ENCODE measurements around the gene COL11A2. TPM values are rescaled to one million over a fixed set of nuclear protein-coding genes. Genes with fewer than 3 reads are reported as not detected.
A peak's percentile ranks its signal among the peaks of the same experiment; 100 is the strongest.

COL11A2 gene
- polyA plus RNA-seq, 1 donor from 2014 or later: 9.8 TPM

DNA sequence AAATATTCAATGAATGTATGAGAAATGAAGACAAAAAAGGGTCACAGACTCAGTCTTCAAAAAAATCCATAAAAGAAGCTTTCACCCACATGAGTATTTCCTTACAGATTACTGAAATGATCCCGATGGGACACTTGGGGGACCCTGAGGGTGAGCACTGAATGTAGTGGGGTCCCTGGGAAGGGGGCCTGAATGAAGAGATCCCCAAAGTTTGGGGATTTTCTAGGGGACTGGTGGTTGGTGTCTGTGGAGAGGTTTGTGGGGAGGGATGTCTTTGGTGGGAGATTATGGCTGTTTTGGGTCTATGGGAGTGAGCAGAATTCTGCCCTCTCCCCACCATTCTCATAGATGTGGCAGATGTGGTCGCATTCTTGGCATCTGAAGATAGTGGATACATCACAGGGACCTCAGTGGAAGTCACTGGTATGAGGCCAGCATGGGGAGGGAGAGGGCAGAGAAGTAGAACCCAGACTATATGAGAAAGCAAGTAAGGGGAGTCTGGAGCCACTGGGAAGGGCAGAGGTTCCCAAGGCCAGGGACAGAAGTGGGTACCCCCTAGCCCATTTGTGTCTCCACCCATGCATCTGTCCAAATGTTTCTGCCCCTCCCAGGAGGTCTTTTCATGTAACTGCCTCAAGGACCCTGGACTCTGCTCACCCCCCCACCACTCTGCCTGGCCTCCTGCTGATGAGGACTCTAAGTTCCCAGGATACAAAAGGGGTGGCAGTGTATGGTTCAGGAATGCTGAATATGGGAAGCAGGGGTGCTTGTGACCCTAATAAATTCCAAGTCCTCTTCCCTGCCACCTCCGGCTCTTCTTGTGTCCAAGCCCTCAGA lies 14.0 kb upstream of the COL11A2 start:
- H3K9me2 ChIP-seq (ENCODE audit: insufficient read depth, low read length): no peaks in the 10 kb centered on the region
- no peaks in the 10 kb centered on the region for H3K9me3 ChIP-seq (ENCODE audit: low read length)
- H3K36me3 ChIP-seq (ENCODE audit: insufficient read depth, low read length): peaks cover 12% of the 10 kb centered on the region
- TF ChIP-seq, protein P1, sequence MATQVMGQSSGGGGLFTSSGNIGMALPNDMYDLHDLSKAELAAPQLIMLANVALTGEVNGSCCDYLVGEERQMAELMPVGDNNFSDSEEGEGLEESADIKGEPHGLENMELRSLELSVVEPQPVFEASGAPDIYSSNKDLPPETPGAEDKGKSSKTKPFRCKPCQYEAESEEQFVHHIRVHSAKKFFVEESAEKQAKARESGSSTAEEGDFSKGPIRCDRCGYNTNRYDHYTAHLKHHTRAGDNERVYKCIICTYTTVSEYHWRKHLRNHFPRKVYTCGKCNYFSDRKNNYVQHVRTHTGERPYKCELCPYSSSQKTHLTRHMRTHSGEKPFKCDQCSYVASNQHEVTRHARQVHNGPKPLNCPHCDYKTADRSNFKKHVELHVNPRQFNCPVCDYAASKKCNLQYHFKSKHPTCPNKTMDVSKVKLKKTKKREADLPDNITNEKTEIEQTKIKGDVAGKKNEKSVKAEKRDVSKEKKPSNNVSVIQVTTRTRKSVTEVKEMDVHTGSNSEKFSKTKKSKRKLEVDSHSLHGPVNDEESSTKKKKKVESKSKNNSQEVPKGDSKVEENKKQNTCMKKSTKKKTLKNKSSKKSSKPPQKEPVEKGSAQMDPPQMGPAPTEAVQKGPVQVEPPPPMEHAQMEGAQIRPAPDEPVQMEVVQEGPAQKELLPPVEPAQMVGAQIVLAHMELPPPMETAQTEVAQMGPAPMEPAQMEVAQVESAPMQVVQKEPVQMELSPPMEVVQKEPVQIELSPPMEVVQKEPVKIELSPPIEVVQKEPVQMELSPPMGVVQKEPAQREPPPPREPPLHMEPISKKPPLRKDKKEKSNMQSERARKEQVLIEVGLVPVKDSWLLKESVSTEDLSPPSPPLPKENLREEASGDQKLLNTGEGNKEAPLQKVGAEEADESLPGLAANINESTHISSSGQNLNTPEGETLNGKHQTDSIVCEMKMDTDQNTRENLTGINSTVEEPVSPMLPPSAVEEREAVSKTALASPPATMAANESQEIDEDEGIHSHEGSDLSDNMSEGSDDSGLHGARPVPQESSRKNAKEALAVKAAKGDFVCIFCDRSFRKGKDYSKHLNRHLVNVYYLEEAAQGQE (IDR thresholded peaks at IDR 0.05; ENCODE audit: borderline replicate concordance): peak; percentile 15
- no peak for TF ChIP-seq SMC3 (conservative IDR thresholded peaks at IDR 0.05; ENCODE audit: poor library complexity)
- H3K27ac ChIP-seq (ENCODE audit: low read length): peak overlapping the region; percentile 96
- H3K4me2 ChIP-seq (ENCODE audit: low read length): no peak overlapping the region
- H3K9ac ChIP-seq (ENCODE audit: low read length): peak overlapping the region; percentile 99
- H2AFZ ChIP-seq (ENCODE audit: low read depth, low read length): no peak overlapping the region
- H3F3A ChIP-seq (ENCODE audit: insufficient read depth, low read length, poor library complexity, severe bottlenecking): no peaks in the 10 kb centered on the region
- peak overlapping the region; percentile 94 for H3K4me3 ChIP-seq (ENCODE audit: low read length)
- no peaks in the 10 kb centered on the region for H3K27me3 ChIP-seq (ENCODE audit: insufficient read depth, low read depth, low read length)
- no peaks in the 10 kb centered on the region for H4K20me1 ChIP-seq (ENCODE audit: insufficient read depth)
- H3K79me2 ChIP-seq (replicated peaks; ENCODE audit: insufficient read depth, low read length): peaks cover 41% of the 10 kb centered on the region

DNA sequence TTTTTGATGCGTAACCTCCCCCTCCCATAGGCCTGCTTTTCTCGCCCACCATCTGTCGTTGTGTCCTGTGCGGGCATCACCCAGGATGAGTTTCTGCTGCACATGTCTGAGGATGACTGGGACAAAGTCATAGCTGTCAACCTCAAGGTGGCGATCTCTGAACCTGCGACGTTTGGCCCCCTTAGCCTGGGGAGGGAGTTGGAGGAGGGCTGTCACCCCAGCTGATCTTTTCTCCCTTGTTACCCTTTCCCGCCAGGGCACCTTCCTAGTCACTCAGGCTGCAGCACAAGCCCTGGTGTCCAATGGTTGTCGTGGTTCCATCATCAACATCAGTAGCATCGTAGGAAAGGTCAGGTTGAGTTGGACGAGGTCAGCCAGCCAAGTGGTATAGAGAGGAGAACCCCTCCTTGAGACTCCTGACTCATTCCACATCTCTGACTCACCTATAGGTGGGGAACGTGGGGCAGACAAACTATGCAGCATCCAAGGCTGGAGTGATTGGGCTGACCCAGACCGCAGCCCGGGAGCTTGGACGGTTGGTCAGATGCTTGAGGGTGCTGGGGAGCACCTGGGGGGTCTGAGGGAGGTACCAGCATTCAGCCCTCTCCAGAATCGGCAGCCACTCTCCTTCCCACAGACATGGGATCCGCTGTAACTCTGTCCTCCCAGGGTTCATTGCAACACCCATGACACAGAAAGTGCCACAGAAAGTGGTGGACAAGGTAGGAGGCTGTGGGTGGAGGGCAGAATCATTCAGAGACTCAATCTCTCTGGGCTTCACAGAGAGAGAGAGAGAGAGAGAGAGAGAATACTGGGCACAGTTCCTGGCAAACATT lies 13.1 kb upstream of the COL11A2 start:
- no peaks in the 10 kb centered on the region for H3K9me2 ChIP-seq (ENCODE audit: insufficient read depth, low read length)
- H3K36me3 ChIP-seq (ENCODE audit: insufficient read depth, low read length): peaks cover 12% of the 10 kb centered on the region
- no peak overlapping the region for H2AFZ ChIP-seq (ENCODE audit: low read depth, low read length)
- H3K79me2 ChIP-seq (replicated peaks; ENCODE audit: insufficient read depth, low read length): peaks cover 46% of the 10 kb centered on the region
- H3K27ac ChIP-seq (ENCODE audit: low read length): peak overlapping the region; percentile 71
- no peaks in the 10 kb centered on the region for H3K27me3 ChIP-seq (ENCODE audit: insufficient read depth, low read depth, low read length)
- TF ChIP-seq, protein P1 (IDR thresholded peaks at IDR 0.05; ENCODE audit: borderline replicate concordance): no peak
- TF ChIP-seq, protein P2, sequence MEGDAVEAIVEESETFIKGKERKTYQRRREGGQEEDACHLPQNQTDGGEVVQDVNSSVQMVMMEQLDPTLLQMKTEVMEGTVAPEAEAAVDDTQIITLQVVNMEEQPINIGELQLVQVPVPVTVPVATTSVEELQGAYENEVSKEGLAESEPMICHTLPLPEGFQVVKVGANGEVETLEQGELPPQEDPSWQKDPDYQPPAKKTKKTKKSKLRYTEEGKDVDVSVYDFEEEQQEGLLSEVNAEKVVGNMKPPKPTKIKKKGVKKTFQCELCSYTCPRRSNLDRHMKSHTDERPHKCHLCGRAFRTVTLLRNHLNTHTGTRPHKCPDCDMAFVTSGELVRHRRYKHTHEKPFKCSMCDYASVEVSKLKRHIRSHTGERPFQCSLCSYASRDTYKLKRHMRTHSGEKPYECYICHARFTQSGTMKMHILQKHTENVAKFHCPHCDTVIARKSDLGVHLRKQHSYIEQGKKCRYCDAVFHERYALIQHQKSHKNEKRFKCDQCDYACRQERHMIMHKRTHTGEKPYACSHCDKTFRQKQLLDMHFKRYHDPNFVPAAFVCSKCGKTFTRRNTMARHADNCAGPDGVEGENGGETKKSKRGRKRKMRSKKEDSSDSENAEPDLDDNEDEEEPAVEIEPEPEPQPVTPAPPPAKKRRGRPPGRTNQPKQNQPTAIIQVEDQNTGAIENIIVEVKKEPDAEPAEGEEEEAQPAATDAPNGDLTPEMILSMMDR (IDR thresholded peaks at IDR 0.05; ENCODE audit: poor library complexity, severe bottlenecking): peak; percentile 53
- peak overlapping the region; percentile 81 for H3K4me3 ChIP-seq (ENCODE audit: low read length)
- H3K4me2 ChIP-seq (ENCODE audit: low read length): peak overlapping the region; percentile 98
- no peaks in the 10 kb centered on the region for H3F3A ChIP-seq (ENCODE audit: insufficient read depth, low read length, poor library complexity, severe bottlenecking)
- no peaks in the 10 kb centered on the region for H3K9me3 ChIP-seq (ENCODE audit: low read length)
- H3K9ac ChIP-seq (ENCODE audit: low read length): peak overlapping the region; percentile 78
- H4K20me1 ChIP-seq (ENCODE audit: insufficient read depth): no peaks in the 10 kb centered on the region
